GM10266 (cell line): ENCODE data around the gene ARF1.

Experiments
- DNase-seq: peaks from one replicate; pipeline ENCODE4 v3.0.0; 2012; ENCODE audit errors: extremely low spot score
- TF ChIP-seq, protein P1 (sequence below): IDR thresholded peaks from 2 replicates; pipeline ENCODE4 v1.5.1; 2012; ENCODE audit warnings: mild to moderate bottlenecking, low read depth; ENCODE audit not compliant: control insufficient read depth, insufficient read depth; ENCODE audit errors: missing control alignments

Gene ARF1

GRCh38 chr1:228073857-228074545 lies 8.5 kb upstream of the ARF1 start:
- TF ChIP-seq, protein P1, sequence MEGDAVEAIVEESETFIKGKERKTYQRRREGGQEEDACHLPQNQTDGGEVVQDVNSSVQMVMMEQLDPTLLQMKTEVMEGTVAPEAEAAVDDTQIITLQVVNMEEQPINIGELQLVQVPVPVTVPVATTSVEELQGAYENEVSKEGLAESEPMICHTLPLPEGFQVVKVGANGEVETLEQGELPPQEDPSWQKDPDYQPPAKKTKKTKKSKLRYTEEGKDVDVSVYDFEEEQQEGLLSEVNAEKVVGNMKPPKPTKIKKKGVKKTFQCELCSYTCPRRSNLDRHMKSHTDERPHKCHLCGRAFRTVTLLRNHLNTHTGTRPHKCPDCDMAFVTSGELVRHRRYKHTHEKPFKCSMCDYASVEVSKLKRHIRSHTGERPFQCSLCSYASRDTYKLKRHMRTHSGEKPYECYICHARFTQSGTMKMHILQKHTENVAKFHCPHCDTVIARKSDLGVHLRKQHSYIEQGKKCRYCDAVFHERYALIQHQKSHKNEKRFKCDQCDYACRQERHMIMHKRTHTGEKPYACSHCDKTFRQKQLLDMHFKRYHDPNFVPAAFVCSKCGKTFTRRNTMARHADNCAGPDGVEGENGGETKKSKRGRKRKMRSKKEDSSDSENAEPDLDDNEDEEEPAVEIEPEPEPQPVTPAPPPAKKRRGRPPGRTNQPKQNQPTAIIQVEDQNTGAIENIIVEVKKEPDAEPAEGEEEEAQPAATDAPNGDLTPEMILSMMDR: peak; percentile 33
- DNase-seq: no peak

GRCh38 chr1:228074954-228075730 lies 7.4 kb upstream of the ARF1 start:
- DNase-seq: no peak
- TF ChIP-seq, protein P1: no peak

DNA sequence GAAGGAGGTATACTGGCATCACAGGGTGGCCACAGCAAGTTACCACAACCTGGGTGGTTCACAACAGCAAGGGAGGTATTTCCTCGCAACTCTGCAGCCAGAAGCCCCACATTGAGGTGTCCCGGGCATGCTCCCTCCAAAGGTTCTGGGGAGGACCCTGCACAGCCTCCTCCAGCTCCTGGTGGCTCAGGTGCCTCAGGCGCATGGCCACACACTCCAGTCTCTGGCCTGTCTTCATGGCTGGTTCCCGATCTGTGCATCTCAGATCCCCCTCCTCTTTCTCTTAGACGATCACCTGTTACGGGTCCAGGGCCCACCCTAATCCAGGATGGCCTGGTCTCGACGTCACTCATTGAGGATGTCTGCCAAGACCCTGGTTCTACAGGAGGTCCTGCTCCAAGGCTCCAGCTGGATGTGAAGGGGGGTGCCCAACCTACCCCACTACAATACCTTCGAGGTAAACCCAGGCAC lies 6.7 kb upstream of the ARF1 start:
- no peak for DNase-seq
- TF ChIP-seq, protein P1: no peak

- TF ChIP-seq, protein P1: no peak
- no peak for DNase-seq
Observed at GRCh38 chr1:228076796-228077430, 5.6 kb upstream of the ARF1 start.

DNA sequence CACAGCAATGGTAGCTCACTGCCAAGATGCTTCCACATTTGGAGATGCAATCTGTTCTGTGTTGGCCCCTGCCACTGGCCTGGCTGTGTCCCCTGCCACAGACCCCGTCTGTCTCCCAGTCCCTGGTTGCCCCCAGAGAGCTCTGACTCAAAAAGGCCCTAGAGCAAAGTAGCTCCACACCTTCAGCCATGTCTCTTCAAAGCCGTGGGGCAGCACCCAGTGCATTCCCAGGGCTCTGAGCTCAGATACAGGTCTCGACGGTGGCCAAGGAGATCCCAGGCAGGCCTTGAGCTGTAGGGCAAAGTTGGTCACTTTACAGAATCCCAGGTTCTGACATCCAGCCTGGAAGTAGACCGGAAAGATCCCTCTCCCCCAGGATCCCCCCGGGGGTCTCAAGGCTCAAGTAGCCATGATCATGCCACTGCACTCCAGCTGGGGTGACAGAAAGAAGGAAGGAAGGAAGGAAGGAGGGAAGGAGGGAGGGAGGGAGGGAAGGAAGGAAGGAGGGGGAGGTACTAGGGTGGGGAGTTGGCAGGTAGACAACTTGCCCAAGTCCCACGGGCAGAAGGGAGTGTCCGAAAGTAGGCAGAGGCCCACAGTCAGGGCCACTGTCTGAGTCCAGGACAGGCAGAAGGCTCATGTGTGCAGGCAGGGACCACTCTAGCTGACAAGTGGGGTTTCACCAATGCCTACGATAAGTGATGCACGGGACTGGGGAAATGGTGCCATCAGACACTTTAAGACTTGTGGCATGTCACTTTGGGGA lies 4.8 kb upstream of the ARF1 start:
- TF ChIP-seq, protein P1: no peak
- DNase-seq: no peak

DNA sequence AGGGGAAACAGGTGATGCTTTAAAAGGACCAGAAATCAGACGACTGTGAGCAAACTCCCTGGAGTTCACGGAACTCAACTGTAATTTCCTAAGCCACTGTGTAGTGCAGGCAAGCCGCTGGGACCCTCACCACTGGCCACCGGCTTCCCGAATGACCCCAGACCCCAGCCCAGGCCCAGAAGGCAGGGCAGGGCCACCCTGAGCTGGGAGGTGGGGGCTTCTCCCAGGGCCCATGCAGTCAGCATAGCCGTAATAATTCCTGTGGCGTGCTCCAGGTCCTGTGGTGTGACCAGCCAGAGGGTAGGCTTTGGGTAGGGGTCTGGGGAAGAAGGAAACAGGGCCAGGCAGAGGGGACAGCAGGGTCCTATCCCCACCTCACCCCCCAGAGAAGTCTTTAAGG lies 3.5 kb upstream of the ARF1 start:
- TF ChIP-seq, protein P1: no peak
- DNase-seq: no peak
